ENCODE data around the gene SPDYE5.

SPDYE5 gene

DNA sequence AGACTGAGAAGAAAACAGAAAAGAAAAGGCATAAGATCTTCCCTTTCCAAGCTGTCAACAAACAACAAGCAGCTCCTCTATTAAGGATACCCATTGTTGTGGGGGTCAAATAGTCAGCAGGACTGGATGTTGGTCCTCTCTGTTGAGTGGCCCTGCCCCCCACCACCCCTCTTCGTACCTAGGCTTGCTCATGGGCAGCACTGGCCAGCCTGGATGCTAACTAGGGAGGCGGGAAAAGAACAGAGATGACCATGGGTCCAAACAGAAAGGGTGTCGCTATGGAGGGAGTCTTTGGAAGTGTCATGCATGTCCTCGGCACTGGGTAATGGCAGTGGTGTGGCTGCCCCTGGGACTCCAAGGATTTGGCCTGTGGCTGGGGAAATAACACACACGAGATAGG lies 45.6 kb downstream of the SPDYE5 start:
- no peak for DNase-seq

- DNase-seq: no peak
Measured at GRCh38 chr7:75546237-75547015, 54.3 kb downstream of the SPDYE5 start.

Data from activated CD4-positive, alpha-beta T cell treated with anti-CD3 and anti-CD28 coated beads for 4 hours (primary cell).